RWPE1 (cell line): ENCODE data around the gene PROS1.

Experiments used
- CTCF ChIA-PET: fragments of 350-600 bp; sonication (Branson Sonifier 250); formaldehyde crosslinking; extraction: SDS; loops from one replicate; lab custom pipeline; 2021; lab: Yijun Ruan, JAX
- POLR2A ChIA-PET: fragments of 400-600 bp; formaldehyde crosslinking; extraction: SDS; loops from one replicate; lab custom pipeline; 2020; ENCODE audit warnings: antibody characterized with exemption; ENCODE audit not compliant: low non-redundant PET; lab: Yijun Ruan, JAX
- DNase-seq: peaks from one replicate; pipeline ENCODE4 v3.0.0; 2012; ENCODE audit warnings: low spot score
- H3K27ac ChIP-seq: fragments of 450-650 bp; 2 replicates; pipeline ENCODE4 v1.5.1; 2017
- CTCF ChIP-seq: fragments of 450-650 bp; conservative IDR thresholded peaks from 2 replicates; pipeline ENCODE4 v1.5.1; 2017; ENCODE audit warnings: low read depth, mild to moderate bottlenecking

Gene PROS1

DNA sequence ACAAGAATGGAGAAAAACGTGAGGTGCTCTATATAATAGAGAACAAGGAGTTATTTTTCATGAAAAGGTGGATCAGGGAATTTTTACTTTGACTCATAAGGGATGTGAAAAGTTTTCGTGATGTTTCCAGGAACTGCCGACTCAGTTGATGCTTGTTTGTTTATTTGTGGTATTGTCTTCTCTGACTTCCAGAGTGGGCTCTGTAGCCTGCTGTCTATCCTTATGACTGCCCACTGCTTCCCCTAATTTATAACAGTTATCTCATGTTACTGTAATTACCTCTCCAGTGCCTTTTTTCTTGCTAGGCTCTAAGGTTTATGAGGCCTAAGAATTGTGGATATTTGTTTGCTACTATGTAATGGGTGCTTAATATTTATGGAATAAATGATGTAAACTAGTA is 18.5 kb upstream of the PROS1 start:
- no peak for TF ChIP-seq CTCF
- ChIA-PET POLR2A (no interaction called here), CTCF (no interaction called here)
- no peak overlapping the region for H3K27ac ChIP-seq
- no peak for DNase-seq

- ChIA-PET POLR2A (no interaction called here), CTCF (no interaction called here)
- no peak for TF ChIP-seq CTCF
- no peak for DNase-seq
- H3K27ac ChIP-seq: no peak overlapping the region
These were observed 17.9 kb upstream of the PROS1 start for GRCh38 chr3:93991631-93992030.

GRCh38 chr3:93989241-93989640 is 15.5 kb upstream of the PROS1 start:
- no peak overlapping the region for H3K27ac ChIP-seq
- DNase-seq: no peak
- CTCF ChIA-PET: interaction anchor here (0.6 kb wide), 1 partner anchor 81 kb away, joined by 3 read pairs; no protein-coding TSS in a partner anchor
- no peak for TF ChIP-seq CTCF
- POLR2A ChIA-PET: no interaction called here

DNA sequence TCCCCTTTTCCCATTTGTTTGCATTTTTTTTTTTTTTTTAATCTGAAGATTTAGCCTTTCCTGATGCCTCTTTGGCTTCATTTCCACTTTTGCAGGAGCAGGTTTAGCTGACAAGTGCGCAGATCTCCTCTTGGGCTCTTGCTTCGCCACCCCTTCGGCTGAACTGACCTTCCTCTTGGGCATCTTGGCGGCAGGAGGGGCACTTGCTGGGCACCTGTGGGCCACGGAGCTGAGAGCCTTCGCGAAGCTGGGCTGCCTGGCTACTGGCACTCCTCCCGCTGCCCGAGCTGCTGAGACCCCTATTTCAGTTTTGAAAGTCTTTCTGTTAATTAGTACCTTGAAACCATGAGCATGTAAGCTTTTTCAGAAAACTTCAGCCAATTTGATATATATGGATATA is 15.1 kb upstream of the PROS1 start:
- CTCF ChIA-PET: interaction anchor here (0.6 kb wide), 1 partner anchor 82 kb away, joined by 3 read pairs; no protein-coding TSS in a partner anchor
- no peak for TF ChIP-seq CTCF
- POLR2A ChIA-PET: no interaction called here

GRCh38 chr3:93988283-93988682 is 14.6 kb upstream of the PROS1 start:
- TF ChIP-seq CTCF: no peak
- ChIA-PET CTCF (no interaction called here), POLR2A (no interaction called here)
- no peak overlapping the region for H3K27ac ChIP-seq
- DNase-seq: no peak

More for the DNA sequence above, 15.1 kb upstream of the PROS1 start:
- no peak for DNase-seq
- no peak overlapping the region for H3K27ac ChIP-seq

DNA sequence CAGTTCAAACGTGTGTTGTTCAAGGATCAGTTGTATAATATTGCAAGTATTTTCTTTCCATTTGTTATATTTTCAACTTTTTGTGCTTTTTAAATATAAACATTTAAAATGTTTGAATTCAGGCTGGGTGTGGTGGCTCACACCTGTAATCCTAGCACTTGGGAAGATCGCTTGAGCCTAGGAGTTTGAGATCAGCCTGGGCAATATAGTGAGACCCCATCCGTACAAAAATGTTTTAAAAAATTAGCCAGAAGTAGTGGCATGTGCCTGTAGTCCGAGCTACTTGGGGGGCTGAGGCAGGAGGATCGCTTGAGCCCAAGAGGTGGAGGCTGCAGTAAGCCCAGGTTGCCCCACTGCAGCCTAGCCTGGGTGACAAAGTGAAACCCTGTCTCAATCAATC is 10.9 kb upstream of the PROS1 start:
- DNase-seq: no peak
- CTCF ChIA-PET: no interaction called here
- TF ChIP-seq CTCF: no peak
- POLR2A ChIA-PET: no interaction called here
- H3K27ac ChIP-seq: no peak overlapping the region

GRCh38 chr3:93983408-93983807 is 9.7 kb upstream of the PROS1 start:
- TF ChIP-seq CTCF: no peak
- CTCF ChIA-PET: no interaction called here
- POLR2A ChIA-PET: no interaction called here
- no peak overlapping the region for H3K27ac ChIP-seq
- DNase-seq: no peak
